Measurements from ENCODE around the gene MYBPC3. TPM values are rescaled to one million over a fixed set of nuclear protein-coding genes. Genes with fewer than 3 reads are reported as not detected.
"Not testable (repeated sequence)": the region's sequence is repeated elsewhere in the genome, so short reads cannot be mapped to it uniquely, and the experiment has no call there.

The MYBPC3 gene
- total RNA-seq, 1 experiment from 2014 or later = not detected

DNA sequence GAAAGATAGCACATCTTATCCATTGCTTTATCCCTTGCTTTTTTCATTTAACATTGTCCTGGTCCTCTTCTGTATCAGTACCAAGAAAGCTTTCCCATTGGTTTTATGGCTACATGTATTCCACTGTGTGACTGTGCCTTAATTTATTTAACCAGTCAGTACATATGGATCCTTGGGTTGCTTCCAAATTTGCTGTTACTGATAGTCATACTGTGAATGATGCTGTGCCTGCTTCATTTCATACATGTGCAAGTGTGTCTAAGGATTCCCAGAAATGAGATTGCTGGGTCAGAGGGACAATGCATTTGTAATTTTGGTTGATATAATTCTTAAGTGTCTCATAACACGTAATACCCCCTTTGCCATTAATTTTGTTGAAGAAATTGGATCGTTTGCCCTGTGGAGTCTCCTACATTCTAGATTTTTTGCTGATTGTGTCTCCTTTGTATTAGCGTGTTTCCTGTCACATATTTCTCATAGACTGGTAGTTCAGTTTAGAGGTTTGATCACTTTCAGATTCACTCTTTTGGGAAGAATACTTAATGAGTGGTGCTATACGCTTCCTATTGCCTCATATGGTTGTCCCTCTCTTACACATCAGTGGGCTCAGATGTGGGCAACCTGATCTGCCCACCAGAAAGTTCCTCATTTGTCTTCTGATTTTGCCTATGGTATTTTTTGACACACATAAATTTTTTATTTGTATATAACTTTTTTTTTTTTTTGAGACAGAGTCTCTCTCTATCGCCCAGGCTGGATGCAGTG lies 35.3 kb downstream of the MYBPC3 start:
- Mint-ChIP-seq H3K4me1 (ENCODE audit: low read depth, unreplicated experiment) (no peaks in the 10 kb centered on the region), H3K4me3 (ENCODE audit: low read depth, unreplicated experiment) (no peak overlapping the region), H3K36me3 (ENCODE audit: insufficient read depth, unreplicated experiment) (peaks cover 21% of the 10 kb centered on the region), H3K9me3 (ENCODE audit: low read depth, unreplicated experiment) (no peaks in the 10 kb centered on the region), H3K27ac (ENCODE audit: unreplicated experiment) (no peak overlapping the region), H3K27me3 (ENCODE audit: unreplicated experiment) (no peaks in the 10 kb centered on the region)
- DNase-seq = no peak
- TF ChIP-seq, protein P1, sequence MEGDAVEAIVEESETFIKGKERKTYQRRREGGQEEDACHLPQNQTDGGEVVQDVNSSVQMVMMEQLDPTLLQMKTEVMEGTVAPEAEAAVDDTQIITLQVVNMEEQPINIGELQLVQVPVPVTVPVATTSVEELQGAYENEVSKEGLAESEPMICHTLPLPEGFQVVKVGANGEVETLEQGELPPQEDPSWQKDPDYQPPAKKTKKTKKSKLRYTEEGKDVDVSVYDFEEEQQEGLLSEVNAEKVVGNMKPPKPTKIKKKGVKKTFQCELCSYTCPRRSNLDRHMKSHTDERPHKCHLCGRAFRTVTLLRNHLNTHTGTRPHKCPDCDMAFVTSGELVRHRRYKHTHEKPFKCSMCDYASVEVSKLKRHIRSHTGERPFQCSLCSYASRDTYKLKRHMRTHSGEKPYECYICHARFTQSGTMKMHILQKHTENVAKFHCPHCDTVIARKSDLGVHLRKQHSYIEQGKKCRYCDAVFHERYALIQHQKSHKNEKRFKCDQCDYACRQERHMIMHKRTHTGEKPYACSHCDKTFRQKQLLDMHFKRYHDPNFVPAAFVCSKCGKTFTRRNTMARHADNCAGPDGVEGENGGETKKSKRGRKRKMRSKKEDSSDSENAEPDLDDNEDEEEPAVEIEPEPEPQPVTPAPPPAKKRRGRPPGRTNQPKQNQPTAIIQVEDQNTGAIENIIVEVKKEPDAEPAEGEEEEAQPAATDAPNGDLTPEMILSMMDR (IDR thresholded peaks at IDR 0.05; ENCODE audit: unreplicated experiment) = no peak
- CTCF ChIA-PET = no interaction called here
- intact Hi-C loops (cut with micrococcal nuclease; ENCODE audit: unreplicated experiment) = no loop called here
- no TSS peak for BruUV-seq (replicated peaks)

DNA sequence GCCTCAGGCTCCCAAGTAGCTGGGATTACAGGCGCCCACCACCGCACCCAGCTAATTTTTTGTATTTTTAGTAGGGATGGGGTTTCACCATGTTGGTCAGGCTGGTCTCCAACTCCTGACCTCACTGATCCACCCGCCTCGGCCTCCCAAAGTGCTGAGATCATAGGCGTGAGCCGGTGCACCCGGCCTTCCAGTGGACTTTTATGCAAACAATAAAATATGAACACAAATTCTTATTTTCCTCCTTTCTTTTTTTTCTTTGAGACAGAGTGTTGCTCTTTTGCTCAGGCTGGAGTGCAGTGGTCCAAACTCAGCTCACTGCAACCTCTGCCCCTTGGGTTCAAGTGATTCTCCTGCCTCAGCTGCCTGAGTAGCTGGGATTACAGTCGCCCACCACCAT lies 36.0 kb downstream of the MYBPC3 start:
- H3K27me3 Mint-ChIP-seq (ENCODE audit: unreplicated experiment); H3K27ac Mint-ChIP-seq (ENCODE audit: unreplicated experiment); H3K4me3 Mint-ChIP-seq (ENCODE audit: low read depth, unreplicated experiment); H3K9me3 Mint-ChIP-seq (ENCODE audit: low read depth, unreplicated experiment); DNase-seq; H3K4me1 Mint-ChIP-seq (ENCODE audit: low read depth, unreplicated experiment); intact Hi-C loops (cut with micrococcal nuclease; ENCODE audit: unreplicated experiment); BruUV-seq (replicated peaks); CTCF ChIA-PET: not testable (repeated sequence)
- peaks cover 21% of the 10 kb centered on the region for H3K36me3 Mint-ChIP-seq (ENCODE audit: insufficient read depth, unreplicated experiment)

DNA sequence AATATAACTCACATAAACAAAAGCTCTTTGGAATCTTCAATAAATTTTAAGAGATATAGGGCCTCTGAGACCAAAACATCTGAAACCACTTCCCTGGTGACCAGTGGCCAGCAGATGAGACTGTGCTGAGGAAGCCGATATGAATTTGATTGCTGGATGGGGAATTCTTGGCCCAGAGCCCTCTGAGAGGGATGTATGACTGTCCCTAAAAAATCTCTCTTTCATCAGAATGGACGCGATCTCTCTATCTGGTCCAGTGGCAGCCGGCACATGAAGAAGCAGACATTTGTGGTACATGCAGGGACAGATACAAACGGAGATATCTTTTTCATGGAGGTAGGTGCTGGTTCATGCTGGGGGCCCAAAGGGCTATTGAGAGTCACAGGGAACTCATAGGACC lies 37.5 kb downstream of the MYBPC3 start:
- Mint-ChIP-seq H3K4me1 (ENCODE audit: low read depth, unreplicated experiment) (no peaks in the 10 kb centered on the region), H3K9me3 (ENCODE audit: low read depth, unreplicated experiment) (no peaks in the 10 kb centered on the region), H3K36me3 (ENCODE audit: insufficient read depth, unreplicated experiment) (peaks cover 21% of the 10 kb centered on the region), H3K27me3 (ENCODE audit: unreplicated experiment) (no peaks in the 10 kb centered on the region), H3K27ac (ENCODE audit: unreplicated experiment) (no peak overlapping the region), H3K4me3 (ENCODE audit: low read depth, unreplicated experiment) (no peak overlapping the region)
- DNase-seq = no peak
- intact Hi-C loops (cut with micrococcal nuclease; ENCODE audit: unreplicated experiment) = no loop called here
- BruUV-seq (replicated peaks) = no TSS peak
- CTCF ChIA-PET = no interaction called here
- TF ChIP-seq, protein P1 (IDR thresholded peaks at IDR 0.05; ENCODE audit: unreplicated experiment) = no peak

DNA sequence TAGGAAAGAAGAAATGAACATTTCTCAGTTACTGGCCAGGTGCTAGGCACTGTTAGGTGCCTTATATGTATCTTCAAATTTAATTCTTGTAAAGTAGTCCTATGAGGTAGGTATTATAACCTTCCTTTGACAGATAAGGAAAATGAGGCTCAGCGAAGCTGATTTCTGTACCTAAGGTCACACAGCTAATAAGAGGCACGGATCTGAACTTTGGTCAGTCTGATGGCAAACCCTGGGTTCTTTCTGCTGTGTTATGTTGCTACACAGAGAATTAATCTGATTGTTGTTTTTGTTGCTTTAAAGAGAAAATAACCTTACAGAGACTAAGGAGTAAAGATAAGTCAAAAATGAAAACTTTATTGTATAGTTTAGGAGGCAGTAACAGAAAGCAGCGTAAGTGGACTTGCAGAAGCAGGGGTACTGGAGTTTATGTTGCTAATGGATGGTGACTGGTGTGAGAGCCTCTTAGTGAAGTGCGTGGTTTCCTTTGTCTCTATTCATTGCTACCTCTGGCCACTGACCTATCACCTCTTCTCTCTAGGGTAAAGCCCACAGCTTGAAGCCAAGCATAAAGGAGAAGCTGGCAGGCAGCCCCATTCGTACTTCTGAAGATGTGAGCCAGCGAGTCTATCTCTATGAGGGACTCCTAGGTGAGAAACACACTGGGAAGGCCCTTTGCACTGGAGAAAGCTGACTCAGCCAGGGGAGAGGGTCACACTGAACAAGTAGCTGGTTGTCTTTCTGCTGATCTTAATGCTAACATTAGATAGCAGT lies 44.3 kb downstream of the MYBPC3 start:
- Mint-ChIP-seq H3K9me3 (ENCODE audit: low read depth, unreplicated experiment) (no peaks in the 10 kb centered on the region), H3K27ac (ENCODE audit: unreplicated experiment) (no peak overlapping the region), H3K27me3 (ENCODE audit: unreplicated experiment) (no peaks in the 10 kb centered on the region), H3K36me3 (ENCODE audit: insufficient read depth, unreplicated experiment) (peaks cover 15% of the 10 kb centered on the region), H3K4me1 (ENCODE audit: low read depth, unreplicated experiment) (no peaks in the 10 kb centered on the region), H3K4me3 (ENCODE audit: low read depth, unreplicated experiment) (no peak overlapping the region)
- DNase-seq = no peak
- TF ChIP-seq, protein P1 (IDR thresholded peaks at IDR 0.05; ENCODE audit: unreplicated experiment) = no peak
- no TSS peak for BruUV-seq (replicated peaks)
- intact Hi-C loops (cut with micrococcal nuclease; ENCODE audit: unreplicated experiment) = no loop called here
- CTCF ChIA-PET = no interaction called here

DNA sequence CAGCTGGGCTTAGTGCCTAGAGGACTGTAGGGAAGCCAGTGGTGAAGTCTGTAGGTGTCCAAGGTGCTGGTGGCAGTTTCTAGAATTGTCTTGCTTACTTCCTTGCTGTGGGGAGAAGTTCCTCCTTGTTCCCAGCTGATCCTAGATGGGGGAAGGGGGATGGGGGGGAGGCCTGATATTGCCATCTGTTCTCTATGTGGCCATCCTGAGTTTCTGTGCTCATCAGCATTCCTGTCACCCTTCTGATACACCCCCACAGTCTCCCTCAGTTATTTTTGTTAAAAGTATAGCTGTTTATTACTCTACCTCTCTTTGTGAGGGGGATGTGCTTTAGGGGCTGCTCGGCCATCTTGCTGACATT lies 46.0 kb downstream of the MYBPC3 start:
- intact Hi-C loops (cut with micrococcal nuclease; ENCODE audit: unreplicated experiment) = no loop called here
- no peak overlapping the region for H3K27ac Mint-ChIP-seq (ENCODE audit: unreplicated experiment)
- CTCF ChIA-PET = no interaction called here
- no peak for DNase-seq
- BruUV-seq (replicated peaks) = no TSS peak
- H3K4me1 Mint-ChIP-seq (ENCODE audit: low read depth, unreplicated experiment) = no peaks in the 10 kb centered on the region
- TF ChIP-seq, protein P1 (IDR thresholded peaks at IDR 0.05; ENCODE audit: unreplicated experiment) = no peak
- H3K4me3 Mint-ChIP-seq (ENCODE audit: low read depth, unreplicated experiment) = no peak overlapping the region
- H3K36me3 Mint-ChIP-seq (ENCODE audit: insufficient read depth, unreplicated experiment) = peaks cover 16% of the 10 kb centered on the region
- H3K27me3 Mint-ChIP-seq (ENCODE audit: unreplicated experiment) = no peaks in the 10 kb centered on the region
- peaks cover 4% of the 10 kb centered on the region for H3K9me3 Mint-ChIP-seq (ENCODE audit: low read depth, unreplicated experiment)

Data from Calu3 (cell line).